B cell (primary cell): Measurements from ENCODE around the gene CAB39L. TPM values are rescaled to one million over a fixed set of nuclear protein-coding genes. Genes with fewer than 3 reads are reported as not detected.

Experiments
- ATAC-seq: fragments of 200-7000 bp; cut with Tn5 transposase; one replicate; pipeline ENCODE4 v1.10.0; 2021; ENCODE audit warnings: low read depth, mild to moderate bottlenecking, moderate number of reproducible peaks, moderate library complexity
- CTCF ChIA-PET: fragments of 350-600 bp; sonication (Branson Sonifier 250); formaldehyde crosslinking; loops from one replicate; lab custom pipeline; 2021; ENCODE audit warnings: antibody characterized with exemption, inconsistent platforms; lab: Charles Lee
- POLR2A ChIA-PET: fragments of 350-600 bp; sonication (Branson Sonifier 250); formaldehyde crosslinking; loops from one replicate; lab custom pipeline; 2021; ENCODE audit warnings: antibody characterized with exemption; lab: Charles Lee
- DNase-seq: peaks from one replicate; pipeline ENCODE4 v3.0.0; 2013
- H2AFZ ChIP-seq: 2 replicates; pipeline ENCODE4 v1.6.1; 2012; ENCODE audit warnings: mild to moderate bottlenecking, low read depth, low read length; ENCODE audit not compliant: insufficient read depth, poor library complexity, severe bottlenecking
- H3K27ac ChIP-seq, 2 donors: 1 replicate in 1 of 2; 2 replicates in 1 of 2; pipeline ENCODE4 v1.5.1; 2012 to 2013; ENCODE audit warnings: low read length in 2 of 2, mild to moderate bottlenecking in 2 of 2, moderate library complexity in 1 of 2
- H3K27me3 ChIP-seq, 4 experiments: fragments of 200-600 bp in 1 of 4; sonication (generic) in 1 of 4; replicated peaks in 1 of 4; 1 replicate in 2 of 4; 2 replicates in 2 of 4; pipeline versions ENCODE4 v1.6.1 to v1.7.0; 2013 to 2016; ENCODE audit warnings: low read length in 3 of 4, mild to moderate bottlenecking in 2 of 4, mixed read lengths in 1 of 4, moderate library complexity in 1 of 4; ENCODE audit not compliant: insufficient read depth in 4 of 4, control insufficient read depth in 3 of 4; ENCODE audit errors: control extremely low read depth in 1 of 4
- H3K36me3 ChIP-seq, 2 experiments: replicated peaks in 1 of 2; 1 replicate in 1 of 2; 2 replicates in 1 of 2; pipeline versions ENCODE4 v1.6.1 to v1.7.1; 2013; ENCODE audit warnings: low read length in 1 of 2; ENCODE audit not compliant: insufficient read depth in 2 of 2, control insufficient read depth in 1 of 2; ENCODE audit errors: control extremely low read depth in 1 of 2, extremely low read depth in 1 of 2
- H3K4me1 ChIP-seq, 2 donors: fragments of 200-600 bp in 1 of 2; sonication (generic) in 1 of 2; 1 replicate in 1 of 2; 2 replicates in 1 of 2; pipeline versions ENCODE4 v1.5.1 to v1.6.1; 2013 to 2017; ENCODE audit warnings: low read length in 2 of 2; ENCODE audit not compliant: control insufficient read depth in 2 of 2, insufficient read depth in 2 of 2
- H3K4me2 ChIP-seq: replicated peaks from 2 replicates; pipeline ENCODE3; 2012; ENCODE audit warnings: mild to moderate bottlenecking, low read depth, low read length; ENCODE audit not compliant: poor library complexity, severe bottlenecking
- H3K4me3 ChIP-seq, 5 experiments: fragments of 200-600 bp in 1 of 5; sonication (generic) in 1 of 5; 1 replicate in 3 of 5; 2 replicates in 2 of 5; pipeline versions ENCODE4 v1.5.1 to v1.7.0; 2011 to 2016; ENCODE audit warnings: low read length in 4 of 5, mild to moderate bottlenecking in 4 of 5, low read depth in 2 of 5, control low read depth in 1 of 5, moderate library complexity in 1 of 5; ENCODE audit not compliant: insufficient read depth in 1 of 5; ENCODE audit errors: control extremely low read depth in 1 of 5, extremely low read depth in 1 of 5
- H3K79me2 ChIP-seq: fragments of 200-600 bp; sonication (generic); one replicate; pipeline ENCODE4 v1.6.0; 2016; ENCODE audit warnings: low read length; ENCODE audit not compliant: control insufficient read depth, insufficient read depth
- H3K9ac ChIP-seq: fragments of 200-600 bp; sonication (generic); 2 replicates; pipeline ENCODE4 v1.6.1; 2017; ENCODE audit warnings: mild to moderate bottlenecking, low read length, moderate library complexity
- H3K9me3 ChIP-seq, 3 donors: one replicate each; pipeline versions ENCODE4 v1.6.1 to v1.7.1; 2013; ENCODE audit warnings: low read length in 2 of 3; ENCODE audit not compliant: control insufficient read depth in 2 of 3, insufficient read depth in 1 of 3; ENCODE audit errors: control extremely low read depth in 1 of 3
- H4K20me1 ChIP-seq: 2 replicates; pipeline ENCODE4 v1.6.0; 2012; ENCODE audit warnings: mild to moderate bottlenecking, low read length; ENCODE audit not compliant: insufficient read depth, control insufficient read depth, poor library complexity, severe bottlenecking
- H3K27ac Mint-ChIP-seq: one replicate; pipeline ENCODE4 v1.8.0; 2021; ENCODE audit warnings: mixed read lengths
- H3K27me3 Mint-ChIP-seq: one replicate; pipeline ENCODE4 v1.8.0; 2021; ENCODE audit warnings: mixed read lengths
- H3K4me1 Mint-ChIP-seq: one replicate; pipeline ENCODE4 v1.8.0; 2021; ENCODE audit warnings: mixed read lengths
- H3K4me3 Mint-ChIP-seq: one replicate; pipeline ENCODE4 v1.8.0; 2021; ENCODE audit warnings: mixed read lengths
- H3K9me3 Mint-ChIP-seq: one replicate; pipeline ENCODE4 v1.8.0; 2022; ENCODE audit warnings: mixed read lengths; ENCODE audit not compliant: insufficient read depth
- CTCF ChIP-seq: fragments of 200-600 bp; IDR thresholded peaks from one replicate; pipeline ENCODE4 v1.8.0; 2022; ENCODE audit warnings: antibody characterized with exemption, mild to moderate bottlenecking
- EZH2 ChIP-seq: IDR thresholded peaks from 2 replicates; pipeline ENCODE4 v1.6.1; 2012; ENCODE audit warnings: borderline replicate concordance, low read depth, mild to moderate bottlenecking, moderate library complexity, low read length; ENCODE audit not compliant: insufficient read depth, poor library complexity, severe bottlenecking
- WGBS: methylation state at CpG from one replicate; pipeline ENCODE4 v1.1.5; 2013; ENCODE audit warnings: missing lambda C conversion rate; ENCODE audit not compliant: insufficient coverage; 5-methylcytosine and 5-hydroxymethylcytosine counted together
- intact Hi-C: fragments of 100-400 bp; cut with micrococcal nuclease; formaldehyde crosslinking; loops from one replicate; pipeline ENCODE4 v1.10.0; 2022
- polyA plus RNA-seq: library from polyadenylated mRNA; depleted of rRNA; stranded (reverse); fragments of >200 nt; gene quantifications from 2 replicates; pipeline ENCODE4 v1.2.3, GENCODE V29; 2012
- total RNA-seq, 2 donors: library from RNA; stranded (reverse); fragments of 120-200 nt in 1 of 2; gene quantifications; 1 replicate in 1 of 2; 2 replicates in 1 of 2; pipeline versions ENCODE4 v1.2.3 to v1.2.4, GENCODE V29; 2013 to 2022

The CAB39L gene
- total and polyA plus RNA-seq, 2 donors (not counting 1 experiment from before 2014, with no cell fraction given), result 1.5 to 9.6 TPM

GRCh38 chr13:49292742-49293486, 150.9 kb downstream of the CAB39L start:
- Histone ChIP-seq H3K27me3 (no peaks in the 10 kb centered on the region), H3K9ac (no peak overlapping the region), H3K36me3 (peaks cover 0 to 7% of the 10 kb centered on the region in 2 experiments), H2AFZ (no peak overlapping the region), H3K4me3 (no peak overlapping the region), H3K4me1 (no peaks in the 10 kb centered on the region), H3K4me2 (no peak overlapping the region), H3K9me3 (no peaks in the 10 kb centered on the region), H3K27ac (no peak overlapping the region), H3K79me2 (no peaks in the 10 kb centered on the region), H4K20me1 (no peaks in the 10 kb centered on the region)
- DNase-seq, result no peak
- no peak overlapping the region for H3K27ac Mint-ChIP-seq
- ChIA-PET POLR2A (no interaction called here), CTCF (interaction anchor here (0.6 to 1.2 kb wide), 2 partner anchors 9 to 12 kb away, joined by 3 to 4 read pairs; no protein-coding TSS in a partner anchor)
- TF ChIP-seq CTCF, result no peak
- TF ChIP-seq EZH2, result no peak
- no peak for ATAC-seq
- intact Hi-C loops, result no loop called here
- 50% methylated on average over 3 of the region's 6 CpGs for WGBS
- H3K9me3 Mint-ChIP-seq, result no peaks in the 10 kb centered on the region
- no peak overlapping the region for H3K4me3 Mint-ChIP-seq
- H3K4me1 Mint-ChIP-seq, result peaks cover 3% of the 10 kb centered on the region
- no peaks in the 10 kb centered on the region for H3K27me3 Mint-ChIP-seq

GRCh38 chr13:49288458-49288857, 155.4 kb downstream of the CAB39L start:
- Histone ChIP-seq H3K27ac (no peak overlapping the region), H2AFZ (no peak overlapping the region), H3K9ac (no peak overlapping the region), H4K20me1 (no peaks in the 10 kb centered on the region), H3K79me2 (no peaks in the 10 kb centered on the region), H3K36me3 (peaks cover 0 to 6% of the 10 kb centered on the region in 2 experiments), H3K4me3 (no peak overlapping the region), H3K27me3 (no peaks in the 10 kb centered on the region), H3K4me1 (no peaks in the 10 kb centered on the region), H3K9me3 (no peaks in the 10 kb centered on the region), H3K4me2 (no peak overlapping the region)
- no peak for DNase-seq
- CTCF ChIA-PET, result interaction anchor here (1.1 kb wide), 1 partner anchor 8 kb away, joined by 3 read pairs; no protein-coding TSS in a partner anchor
- Mint-ChIP-seq H3K9me3 (no peaks in the 10 kb centered on the region), H3K27me3 (no peaks in the 10 kb centered on the region), H3K27ac (no peak overlapping the region), H3K4me1 (no peaks in the 10 kb centered on the region), H3K4me3 (no peak overlapping the region)
- TF ChIP-seq CTCF (no peak), EZH2 (no peak)
- no peak for ATAC-seq
- POLR2A ChIA-PET, result no interaction called here
- intact Hi-C loops, result no loop called here
